MCF 10A (cell line): ENCODE data around the gene NPPA. TPM values are rescaled to one million over a fixed set of nuclear protein-coding genes. Genes with fewer than 3 reads are reported as not detected.

Source experiments
- BruUV-seq: library from RNA; stranded (reverse); fragments of 400-500 nt; replicated peaks from 2 replicates; lab custom pipeline; 2021; lab: Mats Ljungman, UMichigan
- CTCF ChIA-PET: fragments of 300-600 bp; sonication (Branson Sonifier 250); formaldehyde crosslinking; extraction: SDS; loops from one replicate; lab custom pipeline; 2021; ENCODE audit warnings: antibody characterized with exemption, inconsistent platforms; lab: Yijun Ruan, JAX
- POLR2A ChIA-PET: fragments of 300-600, 350-650 bp; sonication (Branson Sonifier 250); formaldehyde crosslinking; extraction: SDS; loops from one replicate; lab custom pipeline; 2020; ENCODE audit warnings: antibody characterized with exemption, inconsistent platforms; lab: Yijun Ruan, JAX
- DNase-seq: peaks from one replicate; pipeline ENCODE4 v3.0.0-alpha.2; 2018; ENCODE audit not compliant: unreplicated experiment
- H3K27ac Mint-ChIP-seq: one replicate; pipeline ENCODE4 v1.8.0; 2022; ENCODE audit warnings: mild to moderate bottlenecking, low read depth, mixed read lengths; ENCODE audit not compliant: unreplicated experiment
- H3K27me3 Mint-ChIP-seq: one replicate; pipeline ENCODE4 v1.8.0; 2022; ENCODE audit warnings: mixed read lengths; ENCODE audit not compliant: insufficient read depth, unreplicated experiment
- H3K36me3 Mint-ChIP-seq: one replicate; pipeline ENCODE4 v1.8.0; 2022; ENCODE audit warnings: mild to moderate bottlenecking, moderate library complexity, mixed read lengths; ENCODE audit not compliant: insufficient read depth, unreplicated experiment
- H3K4me1 Mint-ChIP-seq: one replicate; pipeline ENCODE4 v1.8.0; 2022; ENCODE audit warnings: mixed read lengths; ENCODE audit not compliant: insufficient read depth, unreplicated experiment
- H3K4me3 Mint-ChIP-seq: one replicate; pipeline ENCODE4 v1.8.0; 2022; ENCODE audit warnings: mild to moderate bottlenecking, moderate library complexity, mixed read lengths; ENCODE audit not compliant: unreplicated experiment
- H3K9me3 Mint-ChIP-seq: one replicate; pipeline ENCODE4 v1.8.0; 2022; ENCODE audit warnings: mixed read lengths; ENCODE audit not compliant: unreplicated experiment
- intact Hi-C: fragments of 100-400 bp; cut with micrococcal nuclease; formaldehyde crosslinking; loops from 2 replicates; pipeline ENCODE4 v1.14.1; 2022
- total RNA-seq: library from RNA; stranded (reverse); gene quantifications from 2 replicates; pipeline ENCODE4 v1.2.3, GENCODE V29; 2022
- TF ChIP-seq, protein P1 (sequence below): fragments of 200-600 bp; IDR thresholded peaks from one replicate; pipeline ENCODE4 v1.8.0; 2022; ENCODE audit warnings: antibody characterized with exemption, mild to moderate bottlenecking; ENCODE audit not compliant: unreplicated experiment

NPPA gene
- total RNA-seq, 1 experiment from 2014 or later = not detected

GRCh38 chr1:11858158-11858557 lies 10.6 kb upstream of the NPPA start:
- H3K27me3 Mint-ChIP-seq = peaks cover 74% of the 10 kb centered on the region
- H3K9me3 Mint-ChIP-seq = no peaks in the 10 kb centered on the region
- H3K4me3 Mint-ChIP-seq = no peak overlapping the region
- POLR2A ChIA-PET = interaction anchor here (0.8 kb wide), 1 partner anchor 19 kb away, joined by 4 read pairs; no protein-coding TSS in a partner anchor
- intact Hi-C loops = no loop called here
- BruUV-seq = no TSS peak
- DNase-seq = no peak
- H3K4me1 Mint-ChIP-seq = no peaks in the 10 kb centered on the region
- H3K27ac Mint-ChIP-seq = no peak overlapping the region
- H3K36me3 Mint-ChIP-seq = no peaks in the 10 kb centered on the region
- TF ChIP-seq, protein P1, sequence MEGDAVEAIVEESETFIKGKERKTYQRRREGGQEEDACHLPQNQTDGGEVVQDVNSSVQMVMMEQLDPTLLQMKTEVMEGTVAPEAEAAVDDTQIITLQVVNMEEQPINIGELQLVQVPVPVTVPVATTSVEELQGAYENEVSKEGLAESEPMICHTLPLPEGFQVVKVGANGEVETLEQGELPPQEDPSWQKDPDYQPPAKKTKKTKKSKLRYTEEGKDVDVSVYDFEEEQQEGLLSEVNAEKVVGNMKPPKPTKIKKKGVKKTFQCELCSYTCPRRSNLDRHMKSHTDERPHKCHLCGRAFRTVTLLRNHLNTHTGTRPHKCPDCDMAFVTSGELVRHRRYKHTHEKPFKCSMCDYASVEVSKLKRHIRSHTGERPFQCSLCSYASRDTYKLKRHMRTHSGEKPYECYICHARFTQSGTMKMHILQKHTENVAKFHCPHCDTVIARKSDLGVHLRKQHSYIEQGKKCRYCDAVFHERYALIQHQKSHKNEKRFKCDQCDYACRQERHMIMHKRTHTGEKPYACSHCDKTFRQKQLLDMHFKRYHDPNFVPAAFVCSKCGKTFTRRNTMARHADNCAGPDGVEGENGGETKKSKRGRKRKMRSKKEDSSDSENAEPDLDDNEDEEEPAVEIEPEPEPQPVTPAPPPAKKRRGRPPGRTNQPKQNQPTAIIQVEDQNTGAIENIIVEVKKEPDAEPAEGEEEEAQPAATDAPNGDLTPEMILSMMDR = no peak
- CTCF ChIA-PET = interaction anchor here (0.6 kb wide), 1 partner anchor 73 kb away, joined by 3 read pairs; no protein-coding TSS in a partner anchor

DNA sequence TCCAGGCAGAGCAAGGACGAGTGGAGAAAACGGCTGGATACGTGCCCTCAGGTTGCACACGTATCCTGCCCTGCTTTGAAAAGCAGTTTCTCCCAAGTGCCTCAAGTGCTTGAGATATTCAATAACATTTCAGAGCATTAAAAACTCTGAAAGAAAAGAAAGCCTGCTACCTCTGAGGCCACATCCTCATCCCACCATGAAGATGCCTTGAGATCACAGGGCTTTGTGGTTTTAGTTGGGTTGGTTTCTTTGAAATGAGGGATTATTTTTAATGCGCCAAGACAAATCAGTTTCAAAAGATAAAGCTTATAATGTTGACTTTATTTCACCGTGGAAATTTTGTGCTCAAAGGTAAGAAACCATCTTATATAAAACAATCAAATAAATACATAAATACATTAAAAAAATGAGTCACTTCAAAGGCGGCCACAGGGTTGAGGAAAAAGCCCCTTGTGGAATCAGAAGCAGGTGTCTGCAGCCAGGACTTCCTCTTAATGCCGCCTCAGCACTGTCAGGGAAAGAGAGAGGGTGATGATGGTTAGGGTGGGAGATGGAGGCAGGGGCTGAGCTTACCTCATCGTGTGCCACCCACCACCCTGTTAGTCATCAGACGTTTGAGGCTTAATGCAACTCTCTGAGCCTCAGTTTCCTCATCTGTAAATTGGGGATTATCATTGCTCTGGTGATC lies 9.7 kb upstream of the NPPA start:
- Mint-ChIP-seq H3K4me3 (no peak overlapping the region), H3K4me1 (no peaks in the 10 kb centered on the region), H3K36me3 (no peaks in the 10 kb centered on the region), H3K27me3 (peaks cover 71% of the 10 kb centered on the region), H3K27ac (no peak overlapping the region), H3K9me3 (no peaks in the 10 kb centered on the region)
- no peak for DNase-seq
- no TSS peak for BruUV-seq
- POLR2A ChIA-PET = no interaction called here
- CTCF ChIA-PET = interaction anchor here (0.5 kb wide), 1 partner anchor 51 kb away, joined by 3 read pairs; no protein-coding TSS in a partner anchor
- intact Hi-C loops = no loop called here
- TF ChIP-seq, protein P1 = no peak

DNA sequence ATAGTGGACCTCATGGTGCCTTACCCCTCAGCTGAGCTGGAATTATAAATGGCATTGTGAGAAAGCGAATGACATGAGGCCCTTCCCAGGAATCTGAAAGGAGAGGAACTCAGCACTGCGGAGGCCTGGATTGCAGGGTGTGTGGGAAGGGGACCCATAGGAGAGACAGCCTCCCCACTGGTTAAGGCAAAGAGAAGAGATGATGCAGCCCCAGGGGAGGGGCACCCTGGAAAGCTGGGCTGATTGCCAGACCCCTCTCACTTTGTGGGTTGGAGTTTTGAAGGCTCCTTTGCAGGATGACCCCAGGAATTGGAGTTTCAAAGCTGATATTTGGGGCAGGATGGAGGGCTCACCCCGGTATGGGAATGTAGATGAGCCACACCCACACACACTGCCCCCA lies 9.1 kb upstream of the NPPA start:
- no peak for DNase-seq
- CTCF ChIA-PET = no interaction called here
- no peaks in the 10 kb centered on the region for H3K4me1 Mint-ChIP-seq
- BruUV-seq = no TSS peak
- TF ChIP-seq, protein P1 = no peak
- intact Hi-C loops = no loop called here
- POLR2A ChIA-PET = no interaction called here
- no peaks in the 10 kb centered on the region for H3K9me3 Mint-ChIP-seq
- peaks cover 65% of the 10 kb centered on the region for H3K27me3 Mint-ChIP-seq
- H3K36me3 Mint-ChIP-seq = no peaks in the 10 kb centered on the region
- H3K4me3 Mint-ChIP-seq = no peak overlapping the region
- H3K27ac Mint-ChIP-seq = no peak overlapping the region

DNA sequence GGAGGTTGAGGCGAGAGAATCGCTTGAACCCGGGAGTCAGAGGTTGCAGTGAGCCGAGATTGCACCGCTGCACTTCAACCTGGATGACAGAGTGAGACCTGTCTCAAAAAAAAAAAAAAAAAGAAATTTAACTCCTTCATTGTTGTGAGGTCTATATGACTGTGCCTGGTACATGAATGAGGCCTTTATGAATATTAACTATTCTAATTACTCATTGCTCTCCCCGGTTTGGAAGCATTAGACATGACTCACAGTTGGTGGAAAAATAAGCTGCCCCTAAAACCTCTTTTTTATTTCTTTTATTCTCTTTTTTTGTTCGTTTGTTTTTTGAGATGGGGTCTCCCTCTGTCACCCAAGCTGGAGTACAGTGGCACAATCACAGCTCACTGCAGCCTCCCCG lies 7.8 kb upstream of the NPPA start:
- intact Hi-C loops = no loop called here
- H3K4me3 Mint-ChIP-seq = no peak overlapping the region
- H3K27me3 Mint-ChIP-seq = peaks cover 61% of the 10 kb centered on the region
- no peak overlapping the region for H3K27ac Mint-ChIP-seq
- no TSS peak for BruUV-seq
- no peaks in the 10 kb centered on the region for H3K4me1 Mint-ChIP-seq
- ChIA-PET CTCF (interaction anchor here (0.7 to 3.8 kb wide), 2 partner anchors 16 to 18 kb away, joined by 4 to 17 read pairs; no protein-coding TSS in a partner anchor), POLR2A (interaction anchor here (1.9 kb wide), 1 partner anchor 52 kb away, joined by 6 read pairs; no protein-coding TSS in a partner anchor)
- no peaks in the 10 kb centered on the region for H3K36me3 Mint-ChIP-seq
- no peak for DNase-seq
- no peaks in the 10 kb centered on the region for H3K9me3 Mint-ChIP-seq
- TF ChIP-seq, protein P1 = no peak
